ENCODE data around the gene SLC28A1.

GRCh38 chr15:84976746-84977345 lies 92.4 kb downstream of the SLC28A1 start:
- TF ChIP-seq POLR2A (IDR thresholded peaks at IDR 0.05; ENCODE audit: low read length) (no peak), GATA1 (IDR thresholded peaks at IDR 0.05; ENCODE audit: low read depth, low read length) (no peak)

Data from erythroblast (primary cell).